HG03196 (cell line): ENCODE measurements around the gene UBE2D1.

Experiments
- ATAC-seq: cut with Tn5 transposase; IDR thresholded peaks from one replicate; pipeline ENCODE4 v1.9.1; 2021; ENCODE audit not compliant: unreplicated experiment

Gene UBE2D1

DNA sequence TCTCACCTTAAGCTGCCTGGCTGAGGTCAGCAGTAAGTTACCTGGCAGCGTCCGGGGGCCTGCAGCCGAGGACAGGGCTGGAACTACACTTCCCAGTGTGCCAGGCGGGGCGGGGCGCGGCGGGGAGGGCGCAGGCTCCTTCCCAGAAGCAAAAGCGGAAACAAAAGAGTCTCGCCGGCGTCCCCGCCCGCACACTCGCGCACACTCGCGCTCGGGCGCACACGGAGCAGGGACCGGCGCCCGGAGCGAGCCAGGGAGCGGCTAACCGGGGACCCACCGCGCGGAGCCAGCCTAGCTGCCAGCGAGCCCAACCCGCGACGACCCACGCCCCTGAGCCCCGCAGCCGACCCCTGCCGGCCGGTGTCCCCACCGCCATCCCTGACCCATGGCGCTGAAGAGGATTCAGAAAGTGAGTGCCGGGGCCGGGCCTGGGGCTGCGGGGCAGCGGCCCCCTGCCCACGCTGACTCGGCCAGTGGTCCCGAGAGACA, at the start of gene UBE2D1:
TSS of gene UBE2D1 (plus strand) at position 190 of the 489 bp plus-strand sequence. CDS start at position 386, 196 bp downstream.
- ATAC-seq = peak; percentile 98

DNA sequence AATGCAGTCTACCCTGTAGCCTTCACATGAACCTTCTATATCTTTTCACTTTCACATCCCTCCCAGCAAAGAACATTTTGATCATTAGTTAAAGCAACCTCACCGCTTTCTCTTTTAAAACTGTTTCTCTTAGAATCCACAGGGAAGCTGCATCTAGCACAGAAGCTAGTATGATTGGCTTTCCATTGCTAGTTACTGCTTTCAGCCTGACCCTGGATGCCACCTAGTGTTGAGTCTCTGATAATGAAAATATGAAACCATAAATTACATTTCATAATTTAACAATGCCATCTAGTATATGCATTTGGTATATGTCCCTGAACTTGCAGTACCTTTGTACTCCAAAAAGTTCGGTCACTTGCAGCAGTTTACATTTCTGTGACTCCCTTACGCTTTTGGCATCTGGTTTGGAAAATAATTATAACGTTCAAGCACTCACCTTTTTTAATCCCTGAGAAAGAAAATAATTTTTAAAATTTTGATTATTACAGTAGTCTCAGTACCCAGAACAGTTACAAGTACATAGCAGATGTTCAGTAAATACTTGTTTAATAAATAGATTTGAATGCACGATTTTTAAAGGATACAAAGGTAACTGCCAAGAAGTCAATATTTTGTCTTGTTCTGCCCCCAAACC, 43.1 kb upstream of the UBE2D1 start:
- peak; percentile 77 for ATAC-seq

DNA sequence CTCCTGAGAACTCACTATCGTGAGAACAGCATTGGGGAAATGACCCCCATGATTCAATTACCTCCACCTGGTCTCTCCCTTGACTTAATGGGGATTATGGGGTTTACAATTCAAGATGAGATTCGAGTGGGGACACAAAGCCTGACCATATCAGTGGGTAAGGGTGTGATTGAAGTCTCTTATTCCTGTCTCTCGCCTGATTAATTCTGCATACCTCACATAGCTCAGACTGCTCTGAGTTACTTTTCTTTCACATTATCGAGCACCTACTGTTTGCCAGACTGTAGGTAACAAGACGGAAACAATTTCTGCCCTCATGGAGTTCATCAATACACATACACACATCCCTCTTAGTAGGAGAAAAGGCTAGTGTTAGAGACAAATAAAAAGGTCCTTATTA, 40.8 kb upstream of the UBE2D1 start:
- ATAC-seq = no peak

DNA sequence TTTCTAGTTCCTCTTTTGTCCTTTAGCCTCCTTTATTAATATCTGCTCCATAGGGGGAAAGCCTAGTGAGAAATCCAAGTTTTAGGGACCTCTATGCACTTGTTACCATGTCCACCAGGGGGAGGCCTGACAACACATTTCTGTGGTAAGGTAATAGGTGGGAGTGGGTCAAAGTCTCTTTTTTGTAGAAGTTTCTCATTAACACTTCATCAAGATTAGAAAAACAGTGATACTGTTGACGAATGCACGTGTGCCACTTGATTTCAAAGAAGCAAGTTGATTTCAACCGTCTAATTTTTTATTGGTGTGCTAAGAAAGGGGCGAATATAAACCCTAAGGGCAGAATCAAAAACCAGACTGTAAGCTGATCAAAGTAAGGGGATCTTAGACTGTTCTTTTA, 35.2 kb upstream of the UBE2D1 start:
- peak; percentile 93 for ATAC-seq

DNA sequence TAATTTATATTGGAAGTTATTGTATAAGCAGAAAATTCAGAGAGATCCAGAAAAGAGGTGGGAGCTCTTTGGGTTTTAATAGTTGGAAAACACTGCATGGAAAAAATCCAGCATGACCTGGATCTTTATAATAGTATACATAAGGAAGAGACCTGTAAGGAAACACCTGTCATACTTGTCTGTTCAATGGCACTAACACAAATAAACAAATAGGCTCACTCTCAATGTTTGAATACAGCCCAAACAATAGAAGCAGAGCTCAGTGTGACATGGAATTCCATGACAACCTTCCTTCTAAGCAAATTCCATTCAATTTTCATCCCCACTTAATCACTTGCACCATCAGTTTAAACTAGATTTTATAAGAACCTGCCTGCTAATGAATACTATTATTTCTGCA, 34.1 kb upstream of the UBE2D1 start:
- ATAC-seq = no peak

DNA sequence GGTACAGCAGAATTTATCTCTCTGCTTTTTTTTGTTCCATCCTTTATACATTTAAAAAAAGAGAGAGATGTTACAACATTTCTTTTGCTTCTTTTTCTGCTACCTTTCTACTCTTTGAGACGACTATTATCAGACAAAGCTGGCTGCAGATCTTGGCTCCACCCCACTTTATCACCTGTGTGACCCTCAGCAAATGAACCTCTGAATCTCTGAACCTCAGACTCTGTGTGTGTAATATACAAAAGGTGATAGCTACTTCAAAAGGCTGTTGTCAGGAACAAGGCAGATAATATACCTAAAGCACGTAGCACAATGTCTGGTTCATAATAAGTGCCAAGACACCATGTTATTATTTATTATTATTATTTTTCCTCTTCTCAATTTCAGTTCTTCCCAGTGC, 32.6 kb upstream of the UBE2D1 start:
- ATAC-seq = no peak

DNA sequence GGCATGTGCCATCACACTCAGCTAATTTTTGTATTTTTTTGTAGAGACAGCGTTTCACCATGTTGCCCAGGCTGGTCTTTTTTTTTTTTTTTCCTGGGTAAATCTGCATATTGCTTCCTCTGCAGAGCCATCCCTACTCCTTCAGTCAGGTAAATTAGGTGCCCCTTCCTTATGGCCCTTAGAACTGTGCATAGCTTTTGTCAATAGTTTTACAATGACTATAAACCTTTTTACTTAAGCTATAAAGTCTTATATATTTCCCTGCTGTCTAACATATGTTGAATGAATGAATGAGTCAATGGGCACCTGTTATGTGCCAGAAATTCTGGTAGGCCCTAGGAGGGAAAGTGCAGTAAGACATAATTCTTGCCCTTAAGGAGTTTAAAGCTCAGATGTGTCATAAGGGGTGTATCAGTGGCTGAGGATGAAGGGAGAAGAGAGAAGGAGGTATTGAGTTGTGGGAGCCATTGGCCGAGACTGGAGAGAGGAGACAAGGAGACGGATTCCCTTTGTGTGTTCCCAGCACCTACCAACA, 30.6 kb upstream of the UBE2D1 start:
- ATAC-seq = no peak

DNA sequence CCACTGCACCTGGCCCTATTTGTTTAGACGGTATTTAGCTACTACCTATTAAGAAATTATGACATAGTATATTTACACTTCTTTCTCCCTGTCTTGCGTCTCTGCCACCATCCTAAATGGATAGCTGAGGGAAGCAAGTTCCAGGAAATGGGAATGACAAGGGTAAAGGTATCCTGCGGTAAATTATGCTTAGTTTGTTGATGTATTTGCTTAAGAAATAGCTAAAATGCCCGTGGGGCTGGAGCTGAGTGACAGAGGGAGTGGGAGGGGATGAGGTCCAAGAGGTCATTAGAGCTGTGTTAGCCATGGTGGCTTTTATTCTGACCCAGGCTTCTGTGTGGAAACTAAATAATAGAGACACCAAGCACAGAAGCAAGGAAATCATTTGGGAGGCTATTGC, 29.0 kb upstream of the UBE2D1 start:
- no peak for ATAC-seq

DNA sequence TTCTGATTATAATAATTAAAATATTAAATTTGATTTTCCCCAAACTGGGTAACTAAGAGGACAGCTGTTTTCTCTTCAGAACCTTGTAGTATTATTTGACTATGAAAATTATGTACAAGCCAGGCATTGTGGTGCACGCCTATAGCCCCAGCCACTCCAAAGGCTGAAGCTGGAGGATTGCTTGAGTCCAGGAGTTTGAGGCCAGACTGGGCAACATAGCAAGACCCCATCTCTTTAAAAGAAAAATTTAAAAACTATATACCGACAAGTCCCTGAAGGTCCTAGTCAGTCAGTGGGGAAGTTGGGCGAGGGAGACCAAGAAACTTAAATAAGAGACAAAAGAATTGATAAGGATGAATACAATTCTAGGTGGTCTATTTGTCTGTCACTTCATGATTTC, 27.1 kb upstream of the UBE2D1 start:
- ATAC-seq = no peak

DNA sequence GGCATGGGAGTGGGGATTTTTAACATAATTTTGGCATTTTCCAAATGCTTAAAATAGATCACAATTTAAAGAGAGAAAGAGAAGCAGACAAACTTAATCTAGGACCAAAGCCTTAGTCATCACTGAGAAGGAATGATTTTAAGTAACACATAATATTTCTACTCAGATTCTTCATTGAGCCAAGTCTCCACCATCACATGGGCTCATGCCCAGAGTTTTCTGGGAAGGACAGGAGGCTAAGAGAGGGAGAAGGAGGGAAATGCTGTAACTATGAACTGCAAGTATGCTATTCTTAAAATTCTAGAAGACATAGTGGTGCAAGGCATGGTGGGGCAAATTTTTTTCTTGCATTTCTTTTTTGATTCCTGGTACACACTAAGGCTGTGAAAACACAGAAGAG, 23.8 kb upstream of the UBE2D1 start:
- no peak for ATAC-seq

DNA sequence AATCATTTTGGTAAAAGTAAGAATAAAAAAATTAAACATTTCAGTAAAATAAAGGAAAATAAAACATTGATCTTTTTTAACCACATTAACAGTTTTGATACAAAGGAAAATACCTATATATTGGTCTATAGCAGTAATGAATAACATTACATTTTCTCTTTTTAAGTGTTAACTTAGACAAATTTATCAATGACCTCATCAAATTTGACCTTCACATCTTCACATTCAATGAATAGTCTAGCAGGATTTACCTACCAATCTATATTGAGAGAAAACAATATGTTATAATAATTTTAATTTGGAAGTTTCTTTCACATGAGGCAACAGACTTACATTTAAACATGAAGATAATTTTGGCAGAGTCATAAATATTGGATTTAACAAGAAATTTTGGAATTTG, 17.9 kb upstream of the UBE2D1 start:
- ATAC-seq = no peak

DNA sequence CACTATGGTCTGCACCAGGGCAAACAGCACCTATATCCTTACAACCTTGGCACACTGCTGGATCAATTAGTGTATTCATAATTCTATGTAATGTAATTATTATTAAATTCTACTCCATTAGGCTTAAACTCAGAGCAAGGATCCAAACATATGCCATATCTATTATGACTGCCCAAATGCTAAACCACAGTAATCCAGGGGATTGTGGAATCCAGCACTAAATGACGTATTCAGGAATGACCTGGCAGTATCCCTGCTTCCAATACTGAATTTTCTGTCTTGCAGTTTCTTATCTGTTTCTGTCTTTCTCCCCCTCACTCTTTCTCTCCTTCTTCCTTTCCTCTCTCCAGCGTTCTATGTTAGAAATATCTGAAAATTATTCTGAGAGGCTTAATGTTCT, 16.5 kb upstream of the UBE2D1 start:
- ATAC-seq = no peak

DNA sequence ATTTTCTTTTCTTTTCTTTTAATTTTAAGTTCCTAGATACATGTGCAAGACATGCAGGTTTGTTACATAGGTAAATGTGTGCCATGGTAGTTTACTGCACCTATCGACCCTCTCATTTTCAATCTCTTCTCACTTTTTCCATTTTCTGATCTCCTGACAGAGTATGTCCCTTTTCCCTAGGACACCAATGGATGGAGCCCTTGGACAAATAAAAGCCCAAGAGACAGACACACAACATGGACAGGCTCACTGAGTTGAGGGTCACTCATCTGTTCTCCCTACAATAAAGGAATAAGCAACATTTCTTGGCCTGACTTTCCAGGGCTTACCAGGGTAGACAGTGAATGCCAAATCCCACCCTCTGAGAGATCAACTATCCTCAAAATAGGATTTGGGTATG, 15.2 kb upstream of the UBE2D1 start:
- ATAC-seq = no peak

DNA sequence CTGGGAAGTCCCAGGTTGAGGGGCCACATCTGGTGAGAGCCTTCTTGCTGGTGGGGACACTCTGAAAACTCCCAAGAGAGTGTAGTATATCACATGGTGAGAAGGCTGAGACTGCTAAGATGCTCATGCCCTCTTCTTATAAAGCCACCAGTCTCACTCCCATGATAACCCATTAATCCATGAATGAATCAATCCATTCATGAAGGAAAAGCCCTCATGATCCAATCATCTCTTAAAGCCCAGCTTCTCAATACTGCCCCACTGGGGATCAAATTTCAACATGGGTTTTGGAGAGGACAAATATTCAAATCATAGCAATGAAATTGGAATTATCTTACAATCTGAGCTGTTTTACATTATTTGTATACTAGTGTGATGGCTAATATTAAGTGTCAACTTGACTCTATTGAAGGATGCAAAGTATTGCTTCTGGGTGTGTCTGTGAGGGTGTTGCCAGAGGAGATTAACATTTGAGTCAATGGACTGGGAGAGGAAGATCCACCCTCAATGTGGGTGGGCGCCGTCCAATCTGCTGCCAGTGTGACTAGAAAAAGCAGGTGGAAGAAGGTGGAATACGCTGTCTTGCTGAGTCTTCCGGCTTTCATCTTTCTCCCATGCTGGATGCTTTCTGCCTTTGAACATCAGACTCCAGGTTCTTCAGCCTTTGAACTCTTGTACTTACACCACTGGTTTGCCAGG, 14.3 kb upstream of the UBE2D1 start:
- no peak for ATAC-seq

DNA sequence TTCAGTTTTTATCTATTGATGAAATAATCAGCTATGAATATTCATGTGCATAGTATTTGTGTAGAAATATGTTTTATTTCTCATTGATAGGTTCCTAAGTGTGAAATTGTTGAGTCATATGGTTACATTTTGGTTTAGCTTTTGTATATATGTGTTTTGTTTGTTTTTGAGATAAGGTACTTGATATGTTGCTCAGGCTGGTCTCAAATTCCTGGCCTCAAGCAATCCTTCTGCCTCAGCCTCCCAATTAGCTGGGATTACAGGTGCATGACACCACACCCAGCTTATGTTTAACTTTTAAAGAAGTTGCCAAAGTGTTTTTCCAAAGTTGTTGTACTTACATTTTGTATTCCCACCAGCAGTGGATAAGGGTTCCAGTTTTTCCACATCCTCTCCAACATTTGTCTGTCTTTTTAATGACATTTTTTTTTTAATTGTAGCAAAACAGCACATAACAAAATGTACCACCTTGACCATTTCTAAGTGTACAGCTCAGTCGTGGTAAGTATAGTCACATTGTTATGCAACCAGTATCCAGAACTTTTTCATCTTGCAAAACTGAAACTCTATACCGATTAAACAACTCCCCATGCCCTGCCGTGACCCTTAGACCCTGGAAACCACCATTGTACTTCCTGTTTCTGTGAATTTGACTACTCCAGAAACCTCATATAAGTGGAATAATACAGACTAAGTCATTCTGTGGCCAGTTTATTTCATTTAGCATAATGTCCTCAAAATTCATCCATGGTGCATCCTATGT, 12.6 kb upstream of the UBE2D1 start:
- ATAC-seq = peak; percentile 90

DNA sequence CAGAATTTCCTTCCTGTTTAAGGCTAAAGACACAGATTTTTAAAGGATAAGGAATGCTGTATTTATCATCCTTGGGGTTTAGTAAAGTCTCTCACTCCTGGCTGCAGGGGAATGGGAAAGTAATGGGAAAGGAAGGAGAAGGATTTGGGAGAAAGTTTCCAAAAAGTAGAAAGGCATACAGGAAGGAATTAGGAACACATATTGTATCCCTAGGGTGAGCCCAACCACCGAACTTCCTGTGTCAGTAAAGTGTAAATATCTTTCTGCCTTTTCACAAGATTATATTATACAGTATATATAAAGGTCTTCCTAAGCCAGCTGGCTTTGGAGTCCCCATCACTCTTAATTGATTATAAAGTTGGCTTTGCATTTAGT, 12.0 kb upstream of the UBE2D1 start:
- no peak for ATAC-seq

DNA sequence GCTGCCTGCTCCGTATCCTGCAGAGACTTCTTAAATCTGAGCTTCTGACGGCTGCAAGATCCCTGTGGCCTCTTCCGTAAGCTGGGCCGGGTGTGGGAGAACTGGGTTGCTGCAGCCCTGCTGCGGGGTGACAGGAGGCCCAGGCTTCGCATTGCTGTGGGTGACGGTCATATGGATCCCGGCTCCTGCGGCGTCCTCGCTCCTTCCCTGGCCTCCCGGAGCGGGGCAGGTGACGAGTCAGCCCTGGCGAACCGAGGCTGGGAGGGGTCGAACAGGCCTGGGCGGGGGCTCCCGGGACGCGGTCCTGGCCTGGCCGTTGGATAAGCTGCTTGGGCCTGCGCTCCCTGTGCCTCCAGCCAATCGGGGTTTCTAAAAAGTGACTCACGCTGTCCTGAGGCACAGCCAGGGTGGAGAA, 7.8 kb upstream of the UBE2D1 start:
- ATAC-seq = no peak

DNA sequence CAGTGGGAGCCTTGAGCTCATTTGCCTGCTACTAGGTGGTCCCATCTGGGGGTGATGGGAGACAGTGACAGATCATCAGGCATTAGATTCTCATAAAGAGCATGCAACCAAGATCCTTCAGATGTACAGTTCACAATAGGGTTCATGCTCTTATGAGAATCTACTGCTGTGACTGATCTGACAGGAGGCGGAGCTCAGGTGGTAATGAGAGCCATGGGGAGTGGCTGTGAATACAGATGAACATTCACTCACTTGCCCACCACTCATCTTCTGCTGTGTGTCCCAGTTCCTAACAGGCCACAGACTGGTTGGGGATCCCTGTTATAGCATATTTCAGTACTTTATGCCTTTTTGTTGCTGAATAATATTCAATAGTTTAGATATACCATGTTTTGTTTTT, 6.6 kb upstream of the UBE2D1 start:
- no peak for ATAC-seq

DNA sequence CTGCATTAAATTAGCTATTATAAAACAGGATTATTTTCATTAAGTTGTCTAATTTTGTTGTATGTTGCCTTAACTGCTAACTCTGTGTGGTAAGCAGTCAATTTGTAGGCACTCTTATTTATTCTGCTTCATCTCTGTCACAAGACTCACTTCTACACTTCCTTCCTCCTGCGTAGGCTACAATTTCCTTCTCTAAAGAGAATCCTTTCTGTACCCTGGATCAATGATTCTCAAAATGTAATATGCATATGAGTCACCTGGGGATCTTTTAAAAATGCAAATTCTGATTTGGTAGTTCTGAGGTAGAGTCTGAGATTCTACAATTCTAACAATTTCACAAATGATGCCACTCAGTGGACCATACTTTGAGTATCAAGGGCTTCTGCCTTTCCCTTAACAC, 4.4 kb upstream of the UBE2D1 start:
- no peak for ATAC-seq

DNA sequence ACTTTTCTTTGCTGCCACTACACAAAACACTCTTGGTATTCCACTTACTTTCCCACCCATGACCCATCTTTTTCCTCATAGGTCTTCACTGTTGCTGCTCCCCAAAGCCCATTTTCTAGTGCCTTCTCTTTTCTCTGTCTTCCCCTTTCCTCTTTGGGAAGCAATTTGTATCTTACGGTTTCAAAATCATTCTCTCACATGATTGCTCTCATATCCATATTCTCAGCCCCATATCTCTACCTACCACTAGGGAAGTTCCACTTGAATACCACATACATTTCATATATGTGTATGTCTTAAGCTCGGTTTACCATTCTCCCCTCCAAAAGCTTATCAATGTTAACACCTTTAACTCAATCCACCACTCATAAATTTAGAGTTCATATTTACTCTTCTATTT, 3.2 kb upstream of the UBE2D1 start:
- no peak for ATAC-seq

DNA sequence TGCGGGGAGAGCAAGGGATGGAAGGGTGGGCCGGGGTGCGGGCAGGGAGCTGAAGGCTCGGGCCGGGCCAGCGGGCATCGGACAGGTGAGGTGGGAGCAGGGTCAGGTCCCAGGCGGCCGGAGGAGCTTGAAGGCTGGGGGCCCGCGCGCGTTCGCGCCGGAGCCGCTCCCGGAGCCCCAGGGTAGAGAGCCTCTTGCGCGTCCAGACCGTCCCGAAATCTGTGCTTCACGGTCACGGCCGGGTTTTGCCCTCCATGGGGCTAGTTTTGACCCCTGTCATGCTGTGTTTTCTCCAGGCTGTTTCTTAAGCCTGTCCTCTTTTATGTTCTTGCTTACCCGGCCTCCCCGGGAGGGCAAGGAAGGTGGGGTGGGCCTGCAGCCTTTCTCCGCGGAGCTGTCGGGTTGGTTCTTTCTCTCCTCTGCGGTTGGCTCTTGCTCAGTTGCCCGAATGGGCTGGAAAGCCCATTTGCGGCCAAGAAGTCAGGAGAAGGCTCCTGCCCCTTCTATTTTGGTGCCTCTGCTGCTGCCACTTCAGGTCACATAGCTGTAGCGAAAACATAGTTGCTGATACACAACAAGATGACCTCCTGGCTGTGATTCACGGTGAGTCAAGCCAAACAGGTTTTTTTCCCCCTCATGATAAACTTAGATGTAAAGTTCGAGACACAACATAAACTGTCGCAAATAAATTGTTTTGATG, 650 bp downstream of the UBE2D1 start:
- ATAC-seq = peak; percentile 34
